HEK293 (cell line): ENCODE results near the gene OGFOD2.

Source experiments
- CTCF ChIA-PET: fragments of 350-600 bp; formaldehyde crosslinking; extraction: SDS; loops from one replicate; lab custom pipeline; 2021; ENCODE audit warnings: antibody characterized with exemption; lab: Yijun Ruan, JAX
- POLR2A ChIA-PET: fragments of 300-600 bp; formaldehyde crosslinking; extraction: SDS; loops from one replicate; lab custom pipeline; 2020; ENCODE audit warnings: antibody characterized with exemption, inconsistent platforms; lab: Yijun Ruan, JAX
- H3K27ac ChIP-seq: fragments of 200-500 bp; sonication (Bioruptor generic); 2 replicates; pipeline ENCODE4 v1.5.1; 2014; ENCODE audit warnings: low read depth, low read length, control low read depth, inconsistent platforms; ENCODE audit errors: extremely low read depth
- H3K36me3 ChIP-seq, 2 experiments: fragments of 200-500 bp in 1 of 2; sonication (Bioruptor generic) in 1 of 2; 1 replicate in 1 of 2; 2 replicates in 1 of 2; pipeline ENCODE4 v1.5.1; 2014 to 2017; ENCODE audit warnings: inconsistent platforms in 2 of 2, low read length in 2 of 2; ENCODE audit not compliant: control insufficient read depth in 2 of 2, insufficient read depth in 1 of 2
- H3K4me1 ChIP-seq: fragments of 200-500 bp; sonication (Bioruptor generic); 2 replicates; pipeline ENCODE4 v1.5.1; 2014; ENCODE audit warnings: mild to moderate bottlenecking, low read length, inconsistent platforms; ENCODE audit not compliant: control insufficient read depth, insufficient read depth
- H3K4me3 ChIP-seq: 2 replicates; pipeline ENCODE4 v1.5.1; 2011; ENCODE audit warnings: low read depth, mild to moderate bottlenecking, control low read depth, low read length, moderate library complexity
- H3K9me3 ChIP-seq: fragments of 200-500 bp; sonication (Bioruptor generic); 2 replicates; pipeline ENCODE4 v1.5.1; 2014; ENCODE audit warnings: low read depth, low read length, inconsistent platforms; ENCODE audit not compliant: control insufficient read depth, insufficient read depth
- GLIS2 ChIP-seq: fragments of 450-650 bp; formaldehyde crosslinking; IDR thresholded peaks from 2 replicates; pipeline ENCODE4 v1.5.1; 2016; ENCODE audit warnings: missing biosample characterization, missing genetic modification characterization
- MZF1 ChIP-seq: fragments of 450-650 bp; formaldehyde crosslinking; IDR thresholded peaks from 2 replicates; pipeline ENCODE4 v1.5.1; 2017; ENCODE audit warnings: missing biosample characterization, missing genetic modification characterization, borderline replicate concordance
- SCRT2 ChIP-seq: fragments of 450-650 bp; formaldehyde crosslinking; IDR thresholded peaks from 2 replicates; pipeline ENCODE4 v1.5.1; 2016; ENCODE audit warnings: missing biosample characterization, missing genetic modification characterization
- SP7 ChIP-seq: fragments of 450-650 bp; formaldehyde crosslinking; IDR thresholded peaks from 2 replicates; pipeline ENCODE4 v1.5.1; 2016; ENCODE audit warnings: missing biosample characterization, missing genetic modification characterization
- TCF7L2 ChIP-seq: IDR thresholded peaks from 2 replicates; pipeline ENCODE4 v1.6.1; 2011; ENCODE audit warnings: low read depth, mild to moderate bottlenecking, inconsistent platforms, low read length, moderate library complexity, borderline replicate concordance
- ZBTB1 ChIP-seq: fragments of 450-650 bp; formaldehyde crosslinking; IDR thresholded peaks from 2 replicates; pipeline ENCODE4 v1.5.1; 2016; ENCODE audit warnings: missing biosample characterization, missing genetic modification characterization
- ZBTB26 ChIP-seq: fragments of 450-650 bp; formaldehyde crosslinking; optimal IDR thresholded peaks from 2 replicates; pipeline ENCODE3; 2016; ENCODE audit warnings: missing biosample characterization, mild to moderate bottlenecking, missing genetic modification characterization
- ZIC2 ChIP-seq: fragments of 450-650 bp; formaldehyde crosslinking; IDR thresholded peaks from 2 replicates; pipeline ENCODE4 v1.5.1; 2016; ENCODE audit warnings: missing biosample characterization, missing genetic modification characterization
- ZNF112 ChIP-seq: fragments of 450-650 bp; formaldehyde crosslinking; IDR thresholded peaks from 2 replicates; pipeline ENCODE4 v1.5.0; 2017; ENCODE audit warnings: missing biosample characterization, missing genetic modification characterization
- ZNF138 ChIP-seq: fragments of 450-650 bp; formaldehyde crosslinking; IDR thresholded peaks from 2 replicates; pipeline ENCODE4 v1.5.1; 2016; ENCODE audit warnings: missing biosample characterization, missing genetic modification characterization, borderline replicate concordance
- ZNF157 ChIP-seq: fragments of 450-650 bp; formaldehyde crosslinking; IDR thresholded peaks from 2 replicates; pipeline ENCODE4 v1.5.1; 2016; ENCODE audit warnings: missing biosample characterization, missing genetic modification characterization
- ZNF174 ChIP-seq: fragments of 450-650 bp; formaldehyde crosslinking; IDR thresholded peaks from 2 replicates; pipeline ENCODE4 v1.5.0; 2017; ENCODE audit warnings: missing biosample characterization, mild to moderate bottlenecking, missing genetic modification characterization
- ZNF184 ChIP-seq: fragments of 450-650 bp; IDR thresholded peaks from 2 replicates; pipeline ENCODE4 v1.5.1; 2018; ENCODE audit warnings: missing biosample characterization, mild to moderate bottlenecking, missing genetic modification characterization
- ZNF24 ChIP-seq: fragments of 450-650 bp; formaldehyde crosslinking; IDR thresholded peaks from 2 replicates; pipeline ENCODE4 v1.5.1; 2016; ENCODE audit warnings: missing biosample characterization, missing genetic modification characterization
- ZNF26 ChIP-seq: fragments of 450-650 bp; formaldehyde crosslinking; IDR thresholded peaks from 2 replicates; pipeline ENCODE4 v1.5.1; 2016; ENCODE audit warnings: missing biosample characterization, missing genetic modification characterization
- ZNF426 ChIP-seq: fragments of 450-650 bp; formaldehyde crosslinking; IDR thresholded peaks from 2 replicates; pipeline ENCODE4 v1.5.1; 2017; ENCODE audit warnings: missing biosample characterization, missing genetic modification characterization, mild to moderate bottlenecking, inconsistent platforms, moderate library complexity
- ZNF488 ChIP-seq: fragments of 450-650 bp; formaldehyde crosslinking; IDR thresholded peaks from 2 replicates; pipeline ENCODE4 v1.5.1; 2016; ENCODE audit warnings: missing biosample characterization, missing genetic modification characterization
- ZNF544 ChIP-seq: fragments of 450-650 bp; formaldehyde crosslinking; IDR thresholded peaks from 2 replicates; pipeline ENCODE4 v1.5.0; 2017; ENCODE audit warnings: missing biosample characterization, missing genetic modification characterization
- ZNF596 ChIP-seq: fragments of 450-650 bp; IDR thresholded peaks from 2 replicates; pipeline ENCODE4 v1.5.0; 2018; ENCODE audit warnings: missing biosample characterization, mild to moderate bottlenecking, missing genetic modification characterization, moderate library complexity
- ZNF600 ChIP-seq: fragments of 450-650 bp; formaldehyde crosslinking; IDR thresholded peaks from 2 replicates; pipeline ENCODE4 v1.5.1; 2016; ENCODE audit warnings: missing biosample characterization, missing genetic modification characterization
- ZNF626 ChIP-seq: fragments of 450-650 bp; sonication (Bioruptor Pico); formaldehyde crosslinking; IDR thresholded peaks from 2 replicates; pipeline ENCODE4 v1.5.1; 2018; ENCODE audit warnings: missing biosample characterization, missing genetic modification characterization, inconsistent platforms
- ZNF658 ChIP-seq: fragments of 450-650 bp; formaldehyde crosslinking; IDR thresholded peaks from 2 replicates; pipeline ENCODE4; 2016; ENCODE audit warnings: missing biosample characterization, missing genetic modification characterization
- ZNF707 ChIP-seq: fragments of 450-650 bp; formaldehyde crosslinking; IDR thresholded peaks from 2 replicates; pipeline ENCODE4 v1.5.1; 2016; ENCODE audit warnings: missing biosample characterization, missing genetic modification characterization
- ZNF792 ChIP-seq: fragments of 450-650 bp; formaldehyde crosslinking; IDR thresholded peaks from 2 replicates; pipeline ENCODE4 v1.5.1; 2016; ENCODE audit warnings: missing biosample characterization, missing genetic modification characterization
- ZSCAN23 ChIP-seq: fragments of 450-650 bp; formaldehyde crosslinking; IDR thresholded peaks from 2 replicates; pipeline ENCODE4 v1.5.1; 2016; ENCODE audit warnings: missing biosample characterization, missing genetic modification characterization
- TF ChIP-seq, protein P1 (sequence below): fragments of 450-650 bp; formaldehyde crosslinking; IDR thresholded peaks from 2 replicates; pipeline ENCODE4; 2016; ENCODE audit warnings: missing biosample characterization, missing genetic modification characterization
- TF ChIP-seq, protein P2 (sequence below): fragments of 450-650 bp; formaldehyde crosslinking; IDR thresholded peaks from 2 replicates; pipeline ENCODE4 v1.5.1; 2016; ENCODE audit warnings: missing biosample characterization, missing genetic modification characterization, borderline replicate concordance

Gene OGFOD2

DNA sequence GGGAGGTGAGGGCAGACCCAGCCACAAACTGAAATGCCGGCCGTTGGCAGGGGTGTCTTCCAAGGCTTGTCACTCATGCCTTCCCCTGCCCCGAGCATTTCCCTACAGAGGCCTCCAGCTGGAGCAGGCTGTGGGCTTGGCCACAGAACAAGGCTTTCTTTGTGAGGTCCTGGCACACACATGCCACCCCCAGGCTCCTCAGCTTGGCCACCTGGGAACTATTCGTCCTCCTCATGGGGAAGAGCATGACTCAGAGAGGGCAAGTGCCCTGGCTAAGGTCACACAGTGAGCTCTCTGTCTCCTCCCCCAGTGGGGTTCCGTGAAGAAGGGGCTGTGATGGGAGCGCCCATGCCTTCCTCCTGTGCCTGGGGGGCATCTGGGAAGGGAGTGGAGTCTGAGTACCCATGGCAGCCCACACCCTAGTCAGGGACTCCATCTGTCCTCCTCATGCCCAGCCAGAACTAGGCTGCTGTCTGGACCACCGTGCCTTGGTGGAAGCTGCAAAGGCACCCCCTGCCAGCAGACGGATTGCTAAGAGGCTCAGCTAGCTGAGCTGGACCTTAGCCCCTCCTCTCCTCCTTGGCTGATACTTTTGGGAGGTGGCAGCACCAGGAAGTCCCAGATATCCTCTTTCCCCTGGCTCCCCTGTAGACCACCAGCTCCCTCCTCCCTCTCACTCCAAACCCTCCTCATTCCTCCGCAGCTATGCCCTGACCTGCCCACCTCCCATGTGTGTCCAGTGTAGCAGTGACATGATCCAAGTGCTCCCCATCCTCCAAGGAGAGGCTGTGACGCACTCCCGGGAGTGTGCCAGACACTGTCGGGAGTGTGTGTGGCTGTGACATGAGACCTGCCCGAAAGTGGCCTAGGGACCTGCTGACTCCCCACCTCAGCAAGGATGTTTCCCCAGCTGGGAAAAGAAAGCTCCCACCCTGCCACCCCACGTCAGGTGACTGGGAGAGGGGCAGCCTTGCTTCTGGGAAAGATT, 30.1 kb upstream of the OGFOD2 start (continued):
- no peak for TF ChIP-seq ZBTB1 (tag by site-specific recombination)
- no peak for TF ChIP-seq MZF1 (tag by site-specific recombination)
- peak; percentile 29; the same call in 1 of the 2 replicates for TF ChIP-seq ZIC2
- no peak for TF ChIP-seq TCF7L2
- no peak for TF ChIP-seq ZBTB26 (tag by site-specific recombination)
- peak; percentile 58 for TF ChIP-seq ZNF600
- TF ChIP-seq GLIS2: 0 out of 2 replicates have a peak, but pooled peaks have one; percentile 10

- Histone ChIP-seq H3K27ac (peak overlapping the region; percentile 57; the same call in 1 of the 2 replicates), H3K4me3 (no peak overlapping the region), H3K9me3 (no peaks in the 10 kb centered on the region), H3K4me1 (no peaks in the 10 kb centered on the region), H3K36me3 (peaks cover 0 to 9% of the 10 kb centered on the region in 2 experiments; a peak in 1 of 3 replicates)
- CTCF ChIA-PET: interaction anchor here (0.6 to 1.9 kb wide), 7 partner anchors 25 to 1495 kb away, joined by 3 to 7 read pairs (median 3); no protein-coding TSS in a partner anchor
- POLR2A ChIA-PET: interaction anchor here (1.5 to 1.8 kb wide), 3 partner anchors 19 to 56 kb away, joined by 4 to 6 read pairs (median 4); partner anchors contain the start of gene ABCB9
- TF ChIP-seq ZNF626 (tag by site-specific recombination) (no peak), ZNF157 (tag by site-specific recombination) (no peak), ZNF174 (no peak), ZNF184 (tag by site-specific recombination) (peak; percentile 63; the same call in 1 of the 2 replicates), ZNF426 (no peak), ZNF792 (tag by site-specific recombination) (no peak), ZNF488 (tag by site-specific recombination) (no peak), SCRT2 (tag by site-specific recombination) (peak; percentile 31; the same call in 1 of the 2 replicates), ZNF26 (no peak), ZNF544 (no peak), ZNF658 (no peak), ZNF596 (tag by site-specific recombination) (no peak), ZNF138 (tag by site-specific recombination) (no peak), ZNF24 (peak; percentile 63; the same call in 1 of the 2 replicates), SP7 (tag by site-specific recombination) (peak; percentile 88), ZNF112 (tag by site-specific recombination) (no peak), ZBTB1 (tag by site-specific recombination) (no peak), ZSCAN23 (0 out of 2 replicates have a peak, but pooled peaks have one; percentile 76), ZNF707 (tag by site-specific recombination) (no peak)
- TF ChIP-seq, protein P1, sequence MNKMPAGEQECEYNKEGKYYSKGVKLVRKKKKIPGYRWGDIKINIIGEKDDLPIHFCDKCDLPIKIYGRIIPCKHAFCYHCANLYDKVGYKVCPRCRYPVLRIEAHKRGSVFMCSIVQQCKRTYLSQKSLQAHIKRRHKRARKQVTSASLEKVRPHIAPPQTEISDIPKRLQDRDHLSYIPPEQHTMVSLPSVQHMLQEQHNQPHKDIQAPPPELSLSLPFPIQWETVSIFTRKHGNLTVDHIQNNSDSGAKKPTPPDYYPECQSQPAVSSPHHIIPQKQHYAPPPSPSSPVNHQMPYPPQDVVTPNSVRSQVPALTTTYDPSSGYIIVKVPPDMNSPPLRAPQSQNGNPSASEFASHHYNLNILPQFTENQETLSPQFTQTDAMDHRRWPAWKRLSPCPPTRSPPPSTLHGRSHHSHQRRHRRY: no peak
- TF ChIP-seq, protein P2, sequence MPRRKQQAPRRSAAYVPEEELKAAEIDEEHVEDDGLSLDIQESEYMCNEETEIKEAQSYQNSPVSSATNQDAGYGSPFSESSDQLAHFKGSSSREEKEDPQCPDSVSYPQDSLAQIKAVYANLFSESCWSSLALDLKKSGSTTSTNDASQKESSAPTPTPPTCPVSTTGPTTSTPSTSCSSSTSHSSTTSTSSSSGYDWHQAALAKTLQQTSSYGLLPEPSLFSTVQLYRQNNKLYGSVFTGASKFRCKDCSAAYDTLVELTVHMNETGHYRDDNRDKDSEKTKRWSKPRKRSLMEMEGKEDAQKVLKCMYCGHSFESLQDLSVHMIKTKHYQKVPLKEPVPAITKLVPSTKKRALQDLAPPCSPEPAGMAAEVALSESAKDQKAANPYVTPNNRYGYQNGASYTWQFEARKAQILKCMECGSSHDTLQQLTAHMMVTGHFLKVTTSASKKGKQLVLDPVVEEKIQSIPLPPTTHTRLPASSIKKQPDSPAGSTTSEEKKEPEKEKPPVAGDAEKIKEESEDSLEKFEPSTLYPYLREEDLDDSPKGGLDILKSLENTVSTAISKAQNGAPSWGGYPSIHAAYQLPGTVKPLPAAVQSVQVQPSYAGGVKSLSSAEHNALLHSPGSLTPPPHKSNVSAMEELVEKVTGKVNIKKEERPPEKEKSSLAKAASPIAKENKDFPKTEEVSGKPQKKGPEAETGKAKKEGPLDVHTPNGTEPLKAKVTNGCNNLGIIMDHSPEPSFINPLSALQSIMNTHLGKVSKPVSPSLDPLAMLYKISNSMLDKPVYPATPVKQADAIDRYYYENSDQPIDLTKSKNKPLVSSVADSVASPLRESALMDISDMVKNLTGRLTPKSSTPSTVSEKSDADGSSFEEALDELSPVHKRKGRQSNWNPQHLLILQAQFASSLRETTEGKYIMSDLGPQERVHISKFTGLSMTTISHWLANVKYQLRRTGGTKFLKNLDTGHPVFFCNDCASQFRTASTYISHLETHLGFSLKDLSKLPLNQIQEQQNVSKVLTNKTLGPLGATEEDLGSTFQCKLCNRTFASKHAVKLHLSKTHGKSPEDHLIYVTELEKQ: no peak
Measured at GRCh38 chr12:122946690-122947341, 28.2 kb upstream of the OGFOD2 start.
